Osteocyte (in vitro differentiated cells): ENCODE measurements around the gene PHACTR2. TPM values are rescaled to one million over a fixed set of nuclear protein-coding genes. Genes with fewer than 3 reads are reported as not detected.
"Not testable (repeated sequence)": the region's sequence is repeated elsewhere in the genome, so short reads cannot be mapped to it uniquely, and the experiment has no call there.

Experiments used
- DNase-seq: peaks from one replicate; pipeline ENCODE4 v3.0.0; 2021; ENCODE audit warnings: mixed read lengths; ENCODE audit not compliant: unreplicated experiment; ENCODE audit errors: extremely low spot score
- H3K27ac Mint-ChIP-seq: one replicate; pipeline ENCODE4 v1.8.0; 2021; ENCODE audit warnings: mild to moderate bottlenecking, mixed read lengths; ENCODE audit not compliant: unreplicated experiment
- H3K27me3 Mint-ChIP-seq: one replicate; pipeline ENCODE4 v1.8.0; 2021; ENCODE audit warnings: mixed read lengths; ENCODE audit not compliant: unreplicated experiment
- H3K36me3 Mint-ChIP-seq: one replicate; pipeline ENCODE4 v1.8.0; 2021; ENCODE audit warnings: mixed read lengths; ENCODE audit not compliant: unreplicated experiment
- H3K4me1 Mint-ChIP-seq: one replicate; pipeline ENCODE4 v1.8.0; 2021; ENCODE audit warnings: mixed read lengths; ENCODE audit not compliant: unreplicated experiment
- H3K4me3 Mint-ChIP-seq: one replicate; pipeline ENCODE4 v1.8.0; 2021; ENCODE audit warnings: mild to moderate bottlenecking, moderate library complexity, mixed read lengths; ENCODE audit not compliant: unreplicated experiment
- H3K9me3 Mint-ChIP-seq: one replicate; pipeline ENCODE4 v1.8.0; 2021; ENCODE audit warnings: mixed read lengths; ENCODE audit not compliant: unreplicated experiment
- total RNA-seq: library from RNA; stranded (reverse); gene quantifications from 2 replicates; pipeline ENCODE4 v1.2.1, GENCODE V29; 2021
- TF ChIP-seq, protein P1 (sequence below): fragments of 200-600 bp; sonication (generic); IDR thresholded peaks from 2 replicates; pipeline ENCODE4 v1.5.0; 2021; ENCODE audit warnings: antibody characterized with exemption, mild to moderate bottlenecking, moderate library complexity

The PHACTR2 gene
- total RNA-seq, 1 donor from 2014 or later: 312 TPM

GRCh38 chr6:143844006-143844405 lies 166.2 kb downstream of the PHACTR2 start:
- H3K9me3 Mint-ChIP-seq: no peaks in the 10 kb centered on the region
- H3K36me3 Mint-ChIP-seq: peaks cover 23% of the 10 kb centered on the region
- H3K4me1 Mint-ChIP-seq: peaks cover 17% of the 10 kb centered on the region
- no peaks in the 10 kb centered on the region for H3K27me3 Mint-ChIP-seq
- DNase-seq: no peak
- TF ChIP-seq, protein P1, sequence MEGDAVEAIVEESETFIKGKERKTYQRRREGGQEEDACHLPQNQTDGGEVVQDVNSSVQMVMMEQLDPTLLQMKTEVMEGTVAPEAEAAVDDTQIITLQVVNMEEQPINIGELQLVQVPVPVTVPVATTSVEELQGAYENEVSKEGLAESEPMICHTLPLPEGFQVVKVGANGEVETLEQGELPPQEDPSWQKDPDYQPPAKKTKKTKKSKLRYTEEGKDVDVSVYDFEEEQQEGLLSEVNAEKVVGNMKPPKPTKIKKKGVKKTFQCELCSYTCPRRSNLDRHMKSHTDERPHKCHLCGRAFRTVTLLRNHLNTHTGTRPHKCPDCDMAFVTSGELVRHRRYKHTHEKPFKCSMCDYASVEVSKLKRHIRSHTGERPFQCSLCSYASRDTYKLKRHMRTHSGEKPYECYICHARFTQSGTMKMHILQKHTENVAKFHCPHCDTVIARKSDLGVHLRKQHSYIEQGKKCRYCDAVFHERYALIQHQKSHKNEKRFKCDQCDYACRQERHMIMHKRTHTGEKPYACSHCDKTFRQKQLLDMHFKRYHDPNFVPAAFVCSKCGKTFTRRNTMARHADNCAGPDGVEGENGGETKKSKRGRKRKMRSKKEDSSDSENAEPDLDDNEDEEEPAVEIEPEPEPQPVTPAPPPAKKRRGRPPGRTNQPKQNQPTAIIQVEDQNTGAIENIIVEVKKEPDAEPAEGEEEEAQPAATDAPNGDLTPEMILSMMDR: no peak
- H3K27ac Mint-ChIP-seq: peak overlapping the region; percentile 99
- H3K4me3 Mint-ChIP-seq: peak overlapping the region; percentile 91

GRCh38 chr6:143845033-143845432 lies 167.3 kb downstream of the PHACTR2 start:
- Mint-ChIP-seq H3K9me3 (no peaks in the 10 kb centered on the region), H3K4me1 (peaks cover 17% of the 10 kb centered on the region), H3K27me3 (no peaks in the 10 kb centered on the region), H3K4me3 (no peak overlapping the region), H3K27ac (no peak overlapping the region), H3K36me3 (peaks cover 33% of the 10 kb centered on the region)
- TF ChIP-seq, protein P1: no peak
- no peak for DNase-seq

GRCh38 chr6:143851706-143852105 lies 173.9 kb downstream of the PHACTR2 start:
- not testable (repeated sequence) for H3K27ac Mint-ChIP-seq, H3K4me3 Mint-ChIP-seq, H3K4me1 Mint-ChIP-seq, H3K27me3 Mint-ChIP-seq, DNase-seq
- Mint-ChIP-seq H3K9me3 (peaks cover 33% of the 10 kb centered on the region), H3K36me3 (peaks cover 90% of the 10 kb centered on the region)

DNA sequence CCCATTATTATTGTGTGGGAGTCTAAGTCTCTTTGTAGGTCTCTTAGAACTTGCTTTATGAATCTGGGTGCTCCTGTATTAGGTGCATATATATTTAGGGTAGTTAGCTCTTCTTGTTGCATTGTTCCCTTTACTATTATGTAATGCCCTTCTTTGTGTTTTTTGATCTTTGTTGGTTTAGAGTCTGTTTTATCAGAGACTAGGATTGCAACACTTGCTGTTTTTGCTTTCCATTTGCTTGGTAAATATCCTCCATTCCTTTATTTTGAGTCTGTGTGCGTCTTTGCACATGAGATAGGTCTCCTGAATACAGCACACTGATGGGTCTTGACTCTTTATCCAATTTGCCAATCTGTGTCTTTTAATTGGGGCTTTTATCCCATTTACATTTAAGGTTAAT lies 177.3 kb downstream of the PHACTR2 start:
- not testable (repeated sequence) for H3K4me1 Mint-ChIP-seq, H3K27me3 Mint-ChIP-seq, H3K27ac Mint-ChIP-seq, DNase-seq, H3K4me3 Mint-ChIP-seq
- Mint-ChIP-seq H3K36me3 (peaks cover 97% of the 10 kb centered on the region), H3K9me3 (peaks cover 37% of the 10 kb centered on the region)

- H3K4me3 Mint-ChIP-seq, H3K27ac Mint-ChIP-seq, H3K4me1 Mint-ChIP-seq, H3K27me3 Mint-ChIP-seq, DNase-seq: not testable (repeated sequence)
- Mint-ChIP-seq H3K36me3 (peaks cover 96% of the 10 kb centered on the region), H3K9me3 (peaks cover 36% of the 10 kb centered on the region)
Measured at GRCh38 chr6:143856762-143857161, 179.0 kb downstream of the PHACTR2 start.

- peaks cover 91% of the 10 kb centered on the region for H3K36me3 Mint-ChIP-seq
- H3K4me3 Mint-ChIP-seq: no peak overlapping the region
- H3K4me1 Mint-ChIP-seq: no peaks in the 10 kb centered on the region
Measured at GRCh38 chr6:143857651-143858050, 179.9 kb downstream of the PHACTR2 start.

More at GRCh38 chr6:143857651-143858050, 179.9 kb downstream of the PHACTR2 start:
- no peaks in the 10 kb centered on the region for H3K27me3 Mint-ChIP-seq
- TF ChIP-seq, protein P1: no peak
- no peak overlapping the region for H3K27ac Mint-ChIP-seq
- H3K9me3 Mint-ChIP-seq: peaks cover 27% of the 10 kb centered on the region
- no peak for DNase-seq
